Measurements from ENCODE around the gene EEFSEC. TPM values are rescaled to one million over a fixed set of nuclear protein-coding genes. Genes with fewer than 3 reads are reported as not detected.

The EEFSEC gene
- total RNA-seq, 1 experiment from 2014 or later = 9.5 TPM

GRCh38 chr3:128201158-128201755 lies 48.0 kb downstream of the EEFSEC start:
- Histone ChIP-seq H3K23ac (ENCODE audit: insufficient read length, low read depth, low read length) (no peak overlapping the region), H4K91ac (ENCODE audit: insufficient read length, low read depth, low read length) (no peak overlapping the region), H3K4ac (ENCODE audit: low read depth, low read length) (no peak overlapping the region), H4K20me1 (ENCODE audit: control insufficient read depth, insufficient read depth, insufficient read length) (no peaks in the 10 kb centered on the region), H3K27ac (ENCODE audit: insufficient read length, low read depth, low read length) (no peak overlapping the region), H2AFZ (ENCODE audit: low read length) (no peak overlapping the region), H3K23me2 (ENCODE audit: insufficient read length, low read depth, low read length, poor library complexity, severe bottlenecking) (no peaks in the 10 kb centered on the region), H4K5ac (ENCODE audit: insufficient read length, low read depth, low read length) (no peak overlapping the region), H3K56ac (ENCODE audit: insufficient read length, low read depth, low read length) (no peak overlapping the region), H2BK5ac (ENCODE audit: insufficient read length, low read length) (no peak overlapping the region), H3K79me2 (ENCODE audit: insufficient read depth, low read length) (no peaks in the 10 kb centered on the region), H2BK20ac (ENCODE audit: low read depth, low read length, poor library complexity, severe bottlenecking) (no peak overlapping the region), H3K14ac (ENCODE audit: insufficient read depth, low read length) (no peak overlapping the region), H2BK12ac (ENCODE audit: insufficient read length, low read depth, low read length) (no peak overlapping the region), H4K8ac (replicated peaks; ENCODE audit: insufficient read length, low read depth, low read length) (no peak overlapping the region), H2BK15ac (ENCODE audit: low read depth, low read length) (no peak overlapping the region), H3K27me3 (ENCODE audit: insufficient read depth, low read length) (no peaks in the 10 kb centered on the region), H2BK120ac (ENCODE audit: low read depth, low read length, poor library complexity, severe bottlenecking) (no peak overlapping the region), H3K9ac (ENCODE audit: extremely low read depth, insufficient read length, low read length) (no peak overlapping the region), H3K18ac (ENCODE audit: insufficient read length, low read depth, low read length) (no peak overlapping the region), H3K79me1 (ENCODE audit: insufficient read depth, low read depth, low read length, poor library complexity, severe bottlenecking) (no peaks in the 10 kb centered on the region), H3T11ph (ENCODE audit: low read length) (no peak overlapping the region), H2AK5ac (ENCODE audit: insufficient read length, low read length) (no peak overlapping the region), H3K9me3 (ENCODE audit: control insufficient read depth, low read depth, low read length) (no peaks in the 10 kb centered on the region), H3K4me2 (ENCODE audit: insufficient read depth, insufficient read length, low read length) (no peak overlapping the region), H3K4me1 (ENCODE audit: insufficient read depth, low read length) (peaks cover 5% of the 10 kb centered on the region; the same call in 1 of the 2 replicates)
- no peaks in the 10 kb centered on the region for H3K9me3 Mint-ChIP-seq
- H3K36me3 Mint-ChIP-seq (ENCODE audit: insufficient read depth in 1 of 3, low read depth in 3 of 3) = no peaks in the 10 kb centered on the region
- no peaks in the 10 kb centered on the region; the same call in 1 of the 2 replicates for H3K27me3 Mint-ChIP-seq (ENCODE audit: low read depth)
- H3K4me1 Mint-ChIP-seq = peaks cover 36 to 38% of the 10 kb centered on the region in 2 experiments
- WGBS (ENCODE audit: extremely low coverage, insufficient read length, low lambda C conversion rate) = no CpG with 5 or more reads among the region's 1 CpG
- no peak overlapping the region for H3K27ac Mint-ChIP-seq
- no peak overlapping the region for H3K4me3 Mint-ChIP-seq
- no peak for TF ChIP-seq CTCF (conservative IDR thresholded peaks at IDR 0.05)
- DNase-seq = no peak
